H1 (cell line): ENCODE results near the gene MRGPRE. TPM values are rescaled to one million over a fixed set of nuclear protein-coding genes. Genes with fewer than 3 reads are reported as not detected.

Experiments used
- BACH1 ChIP-seq: IDR thresholded peaks from 2 replicates; pipeline ENCODE4 v1.6.1; 2012; ENCODE audit warnings: low read length, improper control_type of control experiment
- CHD7 ChIP-seq: fragments of 300-600 bp; sonication (generic); IDR thresholded peaks from 2 replicates; pipeline ENCODE4 v1.7.1; 2012; ENCODE audit warnings: low read length, moderate library complexity, mild to moderate bottlenecking, inconsistent platforms; ENCODE audit not compliant: insufficient replicate concordance
- EP300 ChIP-seq, 2 experiments: IDR thresholded peaks; 1 replicate in 1 of 2; 2 replicates in 1 of 2; pipeline ENCODE4 v1.6.1; 2011 to 2012; ENCODE audit warnings: low read depth in 2 of 2, low read length in 2 of 2, mild to moderate bottlenecking in 2 of 2, borderline replicate concordance in 1 of 2, inconsistent platforms in 1 of 2, moderate library complexity in 1 of 2
- KDM4A ChIP-seq: IDR thresholded peaks from one replicate; pipeline ENCODE4 v1.7.1; 2012; ENCODE audit warnings: low read depth, mild to moderate bottlenecking, moderate library complexity, low read length, inconsistent platforms; ENCODE audit not compliant: severe bottlenecking
- RFX5 ChIP-seq: IDR thresholded peaks from 2 replicates; pipeline ENCODE4 v1.6.1; 2011; ENCODE audit warnings: low read depth, low read length, improper control_type of control experiment, borderline replicate concordance
- TEAD4 ChIP-seq: IDR thresholded peaks from 2 replicates; pipeline ENCODE4 v1.6.1; 2012; ENCODE audit warnings: low read depth, low read length, inconsistent platforms, mixed read lengths
- polyA plus RNA-seq, 7 experiments: library from polyadenylated mRNA; depleted of rRNA in 3 of 7; stranded (reverse) in 5 of 7; unstranded in 2 of 7; fragments of >200 nt in 5 of 7; fragments of 200-250 nt in 2 of 7; gene quantifications; 1 replicate in 5 of 7; 2 replicates in 1 of 7; 4 replicates in 1 of 7; pipeline versions ENCODE4 v1.2.1 to v1.2.3, GENCODE V29; 2011 to 2013; ENCODE audit warnings: missing spikeins in 2 of 7, mixed read lengths in 2 of 7
- total RNA-seq: library from RNA; stranded (reverse); fragmentation: NEBNext Ultra II Directional; extraction: Animal tissue kit (Norgen Biotek cat#: 25700); gene quantifications from 2 replicates; pipeline ENCODE4 v1.2.1, GENCODE V29; 2021

MRGPRE gene
- total and polyA plus RNA-seq, 2 of the 8 experiments (the other 6 are each of a cell fraction or from before 2014, with no cell fraction given): not detected

DNA sequence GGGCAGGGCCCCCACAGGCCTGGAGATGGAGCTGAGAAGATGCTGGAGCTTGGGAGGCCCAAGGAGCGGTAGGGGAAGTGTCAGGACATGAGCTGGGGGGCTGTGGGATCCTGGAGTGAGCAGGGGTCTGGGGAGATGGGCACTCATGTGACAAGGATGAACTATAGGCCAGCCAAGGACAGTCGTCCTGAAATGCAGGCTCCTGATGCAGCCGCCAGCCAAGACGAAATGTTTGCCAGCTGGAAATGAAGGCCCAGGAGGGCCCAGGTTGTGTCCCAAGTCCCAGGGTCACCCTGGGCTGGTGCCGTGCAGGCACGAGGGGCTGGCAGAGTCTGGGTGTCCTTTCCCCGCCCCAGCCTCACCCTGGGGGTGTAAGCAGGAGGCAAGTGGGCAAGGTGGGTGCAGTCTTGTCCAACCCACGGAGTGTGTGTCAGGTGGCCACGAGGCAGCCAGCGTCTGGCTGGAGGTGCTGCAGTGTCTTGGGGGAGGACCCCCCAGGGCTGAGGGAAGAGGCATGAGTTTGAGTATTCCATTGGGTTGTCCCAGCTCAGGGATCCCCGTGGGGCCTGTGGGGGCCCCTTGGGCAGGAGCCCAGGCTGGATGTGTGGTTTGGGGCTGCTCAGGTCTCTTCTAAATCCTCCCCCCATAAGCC is 35.0 kb downstream of the MRGPRE start (continued):
- no peak for TF ChIP-seq CHD7
- TF ChIP-seq BACH1: no peak
- TF ChIP-seq KDM4A: no peak
- no peak for TF ChIP-seq TEAD4
- no peak for TF ChIP-seq RFX5
- no peak for TF ChIP-seq EP300 (IDR thresholded peaks at IDR 0.05; ENCODE audit: borderline replicate concordance in 1 of 2, low read depth in 2 of 2, low read length in 2 of 2)
